Thoracic aorta (tissue), 2 donors: ENCODE results near the gene CAMK1G. TPM values are rescaled to one million over a fixed set of nuclear protein-coding genes. Genes with fewer than 3 reads are reported as not detected.
A peak's percentile ranks its signal among the peaks of the same experiment; 100 is the strongest.

Experiments
- ATAC-seq: fragments of 150-250 bp; one replicate; pipeline ENCODE4 v1.8.0; 2017; ENCODE audit warnings: low read depth; ENCODE audit not compliant: insufficient number of reproducible peaks, low FRiP score
- DNase-seq: peaks from one replicate; pipeline ENCODE4 v3.0.0-alpha.2; 2020; ENCODE audit warnings: low spot score
- H3K27ac ChIP-seq, 2 donors: fragments of 200-600 bp; sonication (generic); 1 replicate in 1 of 2; 2 replicates in 1 of 2; pipeline ENCODE4 v1.5.1; 2016; ENCODE audit warnings: mild to moderate bottlenecking in 2 of 2, moderate library complexity in 2 of 2
- H3K27me3 ChIP-seq: fragments of 200-600 bp; sonication (generic); replicated peaks from 2 replicates; pipeline ENCODE4 v1.6.0; 2016; ENCODE audit warnings: mild to moderate bottlenecking; ENCODE audit not compliant: insufficient read depth
- H3K36me3 ChIP-seq: fragments of 200-600 bp; sonication (generic); one replicate; pipeline ENCODE4 v1.5.1; 2016
- H3K4me1 ChIP-seq, 2 donors: fragments of 200-600 bp; sonication (generic); 1 replicate in 1 of 2; 2 replicates in 1 of 2; pipeline versions ENCODE4 v1.5.1 to v1.6.0; 2016; ENCODE audit warnings: low read depth in 2 of 2, mild to moderate bottlenecking in 1 of 2; ENCODE audit not compliant: control insufficient read depth in 1 of 2
- H3K4me3 ChIP-seq: fragments of 200-600 bp; sonication (generic); 2 replicates; pipeline ENCODE4 v1.5.1; 2016; ENCODE audit warnings: mild to moderate bottlenecking
- H3K9me3 ChIP-seq: fragments of 200-600 bp; sonication (generic); 2 replicates; pipeline ENCODE4 v1.5.1; 2016
- CTCF ChIP-seq: fragments of 200-600 bp; sonication (generic); IDR thresholded peaks from one replicate; pipeline ENCODE4 v1.5.1; 2019; ENCODE audit warnings: antibody characterized with exemption
- total RNA-seq, 2 donors: library from RNA; depleted of rRNA; stranded (reverse); fragments of >200 nt; gene quantifications; one replicate each; pipeline versions ENCODE4 v1.1.0 to v1.2.3, GENCODE V29; 2016

CAMK1G gene
- total RNA-seq, 2 donors from 2014 or later, result not detected

GRCh38 chr1:209630383-209631225, 47.1 kb downstream of the CAMK1G start:
- DNase-seq (no peak), ATAC-seq (no peak)
- peaks cover 8 to 14% of the 10 kb centered on the region in 2 donors for H3K4me1 ChIP-seq
- TF ChIP-seq CTCF, result no peak
- no peaks in the 10 kb centered on the region for H3K36me3 ChIP-seq
- no peaks in the 10 kb centered on the region for H3K9me3 ChIP-seq
- H3K27ac ChIP-seq, result no peak overlapping the region
- no peaks in the 10 kb centered on the region for H3K27me3 ChIP-seq
- no peak overlapping the region for H3K4me3 ChIP-seq

- Histone ChIP-seq H3K36me3 (no peaks in the 10 kb centered on the region), H3K27ac (no peak overlapping the region), H3K4me1 (no peaks in the 10 kb centered on the region), H3K27me3 (no peaks in the 10 kb centered on the region), H3K4me3 (no peak overlapping the region), H3K9me3 (no peaks in the 10 kb centered on the region)
- DNase-seq, result no peak
- TF ChIP-seq CTCF, result no peak
- no peak for ATAC-seq
Measured at GRCh38 chr1:209633335-209633997, 50.0 kb downstream of the CAMK1G start.

GRCh38 chr1:209634005-209634737, 50.7 kb downstream of the CAMK1G start:
- H3K4me1 ChIP-seq, result no peaks in the 10 kb centered on the region
- H3K4me3 ChIP-seq, result no peak overlapping the region
- ATAC-seq (no peak), DNase-seq (no peak)
- no peaks in the 10 kb centered on the region for H3K36me3 ChIP-seq
- H3K27me3 ChIP-seq, result no peaks in the 10 kb centered on the region
- no peak for TF ChIP-seq CTCF
- H3K9me3 ChIP-seq, result no peaks in the 10 kb centered on the region
- H3K27ac ChIP-seq, result no peak overlapping the region

- Histone ChIP-seq H3K4me3 (no peak overlapping the region), H3K36me3 (no peaks in the 10 kb centered on the region), H3K9me3 (no peaks in the 10 kb centered on the region), H3K27me3 (no peaks in the 10 kb centered on the region), H3K27ac (no peak overlapping the region), H3K4me1 (no peaks in the 10 kb centered on the region)
- no peak for ATAC-seq
- no peak for TF ChIP-seq CTCF
- DNase-seq, result no peak
Measured at GRCh38 chr1:209635850-209636249, 52.3 kb downstream of the CAMK1G start.

- Histone ChIP-seq H3K9me3 (no peaks in the 10 kb centered on the region), H3K4me1 (peaks cover 23 to 36% of the 10 kb centered on the region in 2 donors), H3K27ac (peak overlapping the region; percentile 65 to 78), H3K4me3 (peak overlapping the region; percentile 20), H3K36me3 (no peaks in the 10 kb centered on the region), H3K27me3 (no peaks in the 10 kb centered on the region)
- ATAC-seq (peak; percentile 71), DNase-seq (no peak)
- TF ChIP-seq CTCF, result no peak
Measured at GRCh38 chr1:209641832-209642172, 58.3 kb downstream of the CAMK1G start.
